Stimulated activated CD4-positive, alpha-beta T cell treated with anti-CD3 and anti-CD28 coated beads, Interleukin-1b, Interleukin-23, amount 100 ng/mL, for 1 hour (primary cell): ENCODE results near the gene MAPK8IP3.
A peak's percentile ranks its signal among the peaks of the same experiment; 100 is the strongest.

ENCODE experiments used
- DNase-seq, 2 donors: peaks; one replicate each; pipeline ENCODE4 v3.0.0-alpha.2; 2020; ENCODE audit warnings: low read depth in 2 of 2

MAPK8IP3 gene

DNA sequence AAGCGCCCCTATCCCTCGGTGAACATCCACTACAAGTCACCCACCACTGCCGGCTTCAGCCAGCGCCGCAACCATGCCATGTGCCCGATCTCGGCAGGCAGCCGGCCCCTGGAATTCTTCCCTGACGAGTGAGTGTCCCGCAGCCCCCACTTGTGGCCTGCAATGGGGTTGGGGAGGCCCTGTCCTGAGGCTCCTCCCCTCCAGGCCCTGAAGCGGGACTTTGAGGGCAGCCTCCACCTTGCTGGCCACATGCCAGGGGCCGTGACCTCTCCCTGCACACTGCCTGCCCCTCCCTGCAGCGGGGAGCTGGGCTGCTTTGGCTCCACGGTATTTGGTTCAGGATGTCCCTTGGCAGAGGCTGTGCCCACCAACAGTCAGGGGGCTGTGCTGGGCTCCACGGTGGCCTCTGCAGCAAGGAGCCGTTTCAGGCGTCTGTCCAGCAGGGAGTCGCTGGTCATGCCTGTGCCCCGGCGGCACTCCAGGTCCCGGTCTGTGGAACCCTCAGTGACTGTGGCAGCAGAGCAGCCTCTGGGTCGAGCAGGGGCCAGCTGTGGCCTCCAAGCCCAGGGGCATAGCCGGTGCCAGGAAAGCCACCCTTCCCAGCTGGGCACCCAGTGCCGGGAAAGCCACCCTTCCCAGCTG lies 57.0 kb downstream of the MAPK8IP3 start:
- DNase-seq: no peak

DNA sequence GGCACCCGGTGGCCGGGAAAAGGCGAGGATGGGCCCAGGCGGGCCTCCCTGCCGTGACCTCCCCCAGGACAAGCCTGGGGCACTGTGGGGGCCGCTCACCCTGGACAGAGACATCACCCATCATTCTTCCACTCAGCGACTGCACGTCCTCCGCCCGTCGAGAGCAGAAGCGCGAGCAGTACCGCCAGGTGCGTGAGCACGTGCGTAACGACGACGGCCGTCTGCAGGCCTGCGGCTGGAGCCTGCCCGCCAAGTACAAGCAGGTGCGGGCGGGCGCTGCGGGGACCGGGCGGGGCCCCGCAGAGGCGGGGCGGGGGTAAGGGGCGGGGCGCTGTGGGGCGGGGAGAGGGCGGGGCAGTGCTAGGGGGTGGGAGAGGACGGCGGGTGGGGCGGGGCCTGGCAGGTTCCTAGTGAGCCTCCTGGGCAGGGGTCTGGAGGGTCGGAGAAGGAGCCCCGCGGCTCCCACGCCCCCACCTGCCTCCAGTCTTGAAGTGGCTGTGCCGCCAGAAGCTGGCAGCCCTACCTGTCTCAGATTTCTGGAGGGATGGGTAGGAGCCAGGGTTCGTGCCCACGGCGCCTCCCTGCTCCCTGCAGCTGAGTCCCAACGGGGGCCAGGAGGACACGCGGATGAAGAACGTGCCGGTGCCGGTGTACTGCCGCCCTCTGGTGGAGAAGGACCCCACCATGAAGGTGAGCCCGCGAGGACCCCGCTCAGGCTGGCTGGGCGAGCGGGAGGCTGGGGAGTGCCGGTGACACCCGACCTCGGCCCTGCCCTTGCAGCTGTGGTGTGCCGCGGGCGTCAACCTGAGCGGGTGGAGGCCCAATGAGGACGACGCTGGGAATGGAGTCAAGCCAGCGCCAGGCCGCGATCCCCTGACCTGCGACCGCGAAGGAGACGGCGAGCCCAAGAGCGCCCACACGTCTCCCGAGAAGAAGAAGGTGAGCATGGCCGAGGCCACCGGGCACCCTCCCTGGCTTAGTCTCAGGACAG lies 57.8 kb downstream of the MAPK8IP3 start:
- no peak for DNase-seq

DNA sequence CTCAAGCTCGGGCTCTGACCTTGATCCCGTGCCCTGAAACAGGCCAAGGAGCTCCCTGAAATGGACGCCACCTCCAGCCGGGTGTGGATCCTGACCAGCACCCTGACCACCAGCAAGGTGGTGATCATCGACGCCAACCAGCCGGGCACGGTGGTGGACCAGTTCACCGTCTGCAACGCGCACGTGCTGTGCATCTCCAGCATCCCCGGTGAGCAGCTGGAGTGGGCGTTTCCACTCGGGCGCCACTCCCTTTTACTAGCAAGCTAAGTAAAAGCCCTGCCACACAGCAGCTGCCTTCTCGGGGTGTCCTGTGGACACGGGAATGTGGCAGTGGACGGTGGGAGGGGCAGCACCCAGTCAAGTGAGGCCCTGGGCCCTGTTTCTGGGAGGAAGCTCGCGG lies 59.0 kb downstream of the MAPK8IP3 start:
- no peak for DNase-seq

DNA sequence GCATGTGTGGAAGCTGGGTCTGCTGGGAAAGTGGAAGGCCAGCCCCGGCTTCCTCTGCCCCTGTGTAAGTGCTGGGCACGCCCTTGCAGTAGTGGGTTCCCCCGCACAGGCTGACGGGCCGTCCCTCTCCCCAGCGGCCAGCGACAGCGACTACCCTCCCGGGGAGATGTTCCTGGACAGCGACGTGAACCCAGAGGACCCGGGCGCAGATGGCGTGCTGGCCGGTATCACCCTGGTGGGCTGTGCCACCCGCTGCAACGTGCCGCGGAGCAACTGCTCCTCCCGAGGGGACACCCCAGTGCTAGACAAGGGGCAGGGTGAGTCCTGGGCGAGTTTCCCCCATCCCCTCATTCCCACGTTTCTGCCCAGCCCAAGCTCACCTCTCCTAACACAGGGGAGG lies 59.8 kb downstream of the MAPK8IP3 start:
- DNase-seq: no peak

- DNase-seq: no peak
Observed at GRCh38 chr16:1766231-1766630, 60.2 kb downstream of the MAPK8IP3 start.

DNA sequence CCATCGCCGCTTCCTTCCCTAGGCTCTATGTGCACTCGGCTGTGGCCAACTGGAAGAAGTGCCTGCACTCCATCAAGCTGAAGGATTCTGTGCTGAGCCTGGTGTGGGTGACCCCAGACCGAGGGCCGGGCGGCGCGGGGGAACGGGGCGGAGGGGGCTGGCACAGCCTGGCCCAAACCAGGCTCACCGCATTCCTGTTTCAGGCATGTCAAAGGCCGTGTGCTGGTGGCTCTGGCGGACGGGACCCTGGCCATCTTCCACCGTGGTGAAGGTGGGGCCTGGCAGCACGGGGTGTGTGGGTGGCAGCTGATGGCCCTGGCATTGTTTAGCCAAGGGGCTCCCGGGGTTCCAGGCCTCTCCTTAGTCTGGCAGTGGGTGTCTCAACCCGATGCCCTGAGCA lies 60.7 kb downstream of the MAPK8IP3 start:
- no peak for DNase-seq

- DNase-seq: no peak
Observed at GRCh38 chr16:1767116-1767994, 61.4 kb downstream of the MAPK8IP3 start.

DNA sequence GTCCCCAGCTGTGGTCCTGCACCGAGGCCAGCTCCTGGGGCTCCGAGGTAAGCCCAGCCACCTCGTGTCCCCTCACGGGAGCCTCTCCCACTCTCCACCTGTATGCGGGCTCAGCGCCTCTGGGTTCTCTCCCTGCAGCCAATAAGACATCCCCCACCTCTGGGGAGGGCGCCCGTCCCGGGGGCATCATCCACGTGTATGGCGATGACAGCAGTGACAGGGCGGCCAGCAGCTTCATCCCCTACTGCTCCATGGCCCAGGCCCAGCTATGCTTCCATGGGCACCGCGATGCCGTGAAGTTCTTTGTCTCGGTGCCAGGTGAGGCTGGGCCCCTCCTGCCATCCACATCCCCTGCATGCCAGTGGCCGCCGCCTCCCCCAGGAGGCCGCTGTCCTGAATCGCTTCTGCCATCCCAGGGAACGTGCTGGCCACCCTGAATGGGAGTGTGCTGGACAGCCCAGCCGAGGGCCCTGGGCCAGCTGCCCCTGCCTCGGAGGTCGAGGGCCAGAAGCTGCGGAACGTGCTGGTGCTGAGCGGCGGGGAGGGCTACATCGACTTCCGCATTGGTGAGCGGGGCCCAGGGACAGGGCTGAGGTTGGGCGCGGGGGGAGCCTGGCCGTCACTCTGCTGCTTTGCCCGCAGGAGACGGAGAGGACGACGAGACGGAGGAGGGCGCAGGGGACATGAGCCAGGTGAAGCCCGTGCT lies 62.2 kb downstream of the MAPK8IP3 start:
- no peak for DNase-seq

DNA sequence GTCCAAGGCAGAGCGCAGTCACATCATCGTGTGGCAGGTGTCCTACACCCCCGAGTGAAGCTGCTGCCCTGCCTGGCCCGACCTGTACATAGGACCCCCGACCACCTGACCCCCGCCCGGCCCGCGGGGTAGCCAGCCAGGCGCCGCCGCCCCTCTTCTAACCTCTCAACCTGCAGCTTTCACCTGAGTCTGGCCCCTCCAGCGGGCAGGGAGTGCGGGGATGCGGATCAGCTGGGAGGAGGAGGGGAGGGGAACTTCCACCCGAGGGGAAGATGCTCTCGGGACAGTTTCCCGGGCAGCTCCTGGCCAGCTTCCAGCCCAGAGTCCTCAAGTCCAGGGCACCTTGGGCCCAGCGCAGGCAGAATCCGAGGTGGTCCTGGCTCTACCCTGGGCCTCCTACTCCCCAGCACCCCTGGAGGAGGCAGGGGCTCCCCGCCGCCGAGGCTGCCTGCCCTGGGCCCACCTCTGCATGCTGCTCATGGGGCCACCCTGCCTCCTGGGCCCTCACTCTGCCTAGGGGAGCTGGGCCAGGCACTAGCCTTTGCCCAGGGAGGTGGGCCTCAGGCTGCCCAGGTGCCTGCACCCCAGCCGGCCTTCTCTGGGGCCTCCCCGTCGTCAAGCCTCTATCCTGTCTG lies 62.9 kb downstream of the MAPK8IP3 start:
- no peak for DNase-seq

DNA sequence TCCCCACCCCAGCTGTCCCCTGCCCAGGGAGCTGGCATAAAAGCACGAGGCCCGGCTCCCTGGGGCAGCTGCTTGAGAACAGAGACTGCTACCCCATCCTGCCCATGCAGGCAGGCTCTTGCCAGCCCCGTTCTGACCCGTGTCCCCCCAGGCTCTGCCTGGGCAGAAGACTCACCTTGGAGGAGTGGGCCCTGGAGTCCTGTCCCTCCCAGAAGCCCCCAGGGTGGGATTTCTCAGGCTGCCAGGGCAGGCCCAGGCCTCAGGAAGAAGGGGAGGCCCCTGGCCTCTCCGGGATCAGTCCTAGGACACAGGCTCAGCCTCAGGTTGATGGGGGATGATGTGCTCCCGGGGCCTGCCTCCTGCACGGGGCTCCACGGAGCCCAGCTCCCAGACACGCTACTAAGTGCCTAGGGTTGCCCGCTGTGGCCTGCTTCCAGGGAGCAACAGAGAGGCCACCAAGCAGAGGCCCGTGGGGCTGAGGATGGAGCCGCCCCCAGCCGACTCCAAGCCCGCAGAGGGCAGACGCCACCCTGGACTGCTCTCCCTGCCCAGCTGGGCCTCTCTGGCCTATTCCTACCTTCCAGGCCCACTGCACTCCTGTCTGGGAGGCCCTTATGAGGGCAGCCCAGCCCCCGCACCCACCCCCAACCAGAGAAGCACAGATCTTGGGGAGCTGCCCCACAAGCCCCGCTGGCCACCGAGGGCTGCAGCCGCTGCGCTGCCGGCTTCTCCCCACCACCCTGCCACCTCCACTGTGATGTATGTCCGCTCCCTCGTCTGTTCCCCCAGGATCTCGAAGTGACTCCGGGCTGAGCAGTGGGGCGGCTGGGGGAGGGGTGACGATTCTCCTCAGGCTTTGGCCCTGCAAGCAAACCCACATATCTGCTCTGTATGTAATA lies 63.7 kb downstream of the MAPK8IP3 start:
- DNase-seq: no peak

- peak in 1 of 2 donors; percentile 37 for DNase-seq
Observed at GRCh38 chr16:1770328-1771187, 64.6 kb downstream of the MAPK8IP3 start.

DNA sequence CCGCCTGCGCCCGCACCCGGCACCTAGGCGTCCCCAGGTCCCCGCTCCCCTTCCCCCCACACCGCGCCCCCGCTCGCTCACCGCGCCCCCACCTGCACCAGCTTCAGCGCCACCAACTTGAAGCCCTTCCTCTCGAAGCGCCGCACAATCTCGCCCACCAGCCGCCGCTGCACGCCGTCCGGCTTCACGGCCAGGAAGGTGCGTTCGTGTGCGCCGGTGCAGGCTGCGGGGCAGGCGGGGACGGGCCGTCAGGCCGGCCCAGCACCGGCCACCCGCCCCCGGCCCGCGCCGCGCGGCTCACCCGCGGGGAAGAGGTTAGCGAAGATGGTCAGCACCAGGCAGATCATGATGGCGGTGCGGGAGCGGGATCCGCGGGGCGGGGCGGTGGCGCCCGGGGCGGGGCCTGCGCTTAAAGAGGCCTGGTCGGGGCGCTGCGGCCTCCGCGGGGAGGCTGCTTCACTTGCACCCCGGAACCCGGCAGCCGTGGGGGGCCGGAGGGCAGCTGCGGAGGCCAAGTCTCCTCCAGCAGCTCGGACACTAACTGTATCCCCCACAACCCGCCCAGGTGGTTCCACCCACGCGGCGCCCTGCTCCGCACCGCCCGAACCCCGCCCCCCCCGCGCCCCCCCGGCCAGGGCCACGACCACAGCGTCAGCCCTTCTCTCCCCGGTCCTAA lies 65.3 kb downstream of the MAPK8IP3 start, which contains the start of gene NME3:
TSS of gene NME3 (minus strand) at position 356 of the 676 bp plus-strand sequence. CDS start at position 347, 9 bp downstream.
- DNase-seq: peak; percentile 36 to 68

DNA sequence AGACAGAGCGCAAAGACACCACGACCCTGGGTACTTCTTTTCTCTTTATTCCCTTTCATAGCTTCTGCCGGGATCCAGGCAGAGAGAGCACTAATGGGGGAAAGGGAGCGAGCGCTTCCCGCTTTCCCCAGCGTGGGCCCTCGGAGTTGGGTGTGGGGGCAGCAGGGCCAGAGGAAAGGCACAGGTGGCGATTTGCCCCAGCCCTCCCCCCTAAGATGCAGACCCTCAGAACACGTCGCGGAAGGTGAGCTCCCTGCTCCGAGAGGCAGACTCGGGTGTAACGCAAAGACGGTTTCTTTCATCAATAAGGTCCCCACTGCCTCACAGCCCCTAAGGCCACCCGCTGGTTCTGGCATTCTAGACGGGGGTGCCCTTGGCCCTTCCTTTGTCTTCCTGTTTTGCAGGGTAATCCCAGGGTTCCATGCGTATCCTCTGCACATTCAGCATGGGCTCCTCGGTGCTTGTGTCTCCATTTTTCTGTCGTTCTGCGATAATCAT lies 65.9 kb downstream of the MAPK8IP3 start:
- no peak for DNase-seq

DNA sequence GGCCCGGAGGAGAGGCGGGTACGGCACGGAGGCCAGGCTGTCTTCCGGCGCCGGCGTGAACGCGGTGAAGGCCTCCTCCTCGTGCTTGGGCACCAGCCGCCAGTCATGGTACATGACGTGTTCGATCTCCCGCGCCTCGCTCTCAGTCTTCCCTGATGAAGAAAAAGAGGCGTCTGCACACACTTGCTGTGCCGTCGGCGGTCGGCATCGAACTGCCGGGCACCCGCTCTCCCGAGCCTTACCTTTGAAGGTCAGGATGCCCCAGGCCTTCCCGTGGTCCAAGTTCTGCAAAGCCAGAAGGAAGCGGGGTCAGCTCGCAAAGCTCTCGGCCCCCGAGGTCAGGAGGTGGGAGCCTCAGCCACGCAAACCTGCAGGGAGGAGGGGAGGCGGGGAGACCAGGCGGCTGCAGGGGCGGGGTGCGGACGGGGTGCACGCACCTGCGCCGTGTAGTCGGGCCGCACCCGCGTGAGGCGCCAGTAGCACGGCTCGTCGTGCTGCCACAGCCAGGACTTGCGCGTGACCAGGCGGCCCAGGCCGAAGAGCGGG lies 66.4 kb downstream of the MAPK8IP3 start, which contains the start of gene EME2:
TSS of gene EME2 (plus strand) at position 449 of the 546 bp plus-strand sequence. CDS start 418 bp downstream, outside the sequence.
- DNase-seq: no peak

DNA sequence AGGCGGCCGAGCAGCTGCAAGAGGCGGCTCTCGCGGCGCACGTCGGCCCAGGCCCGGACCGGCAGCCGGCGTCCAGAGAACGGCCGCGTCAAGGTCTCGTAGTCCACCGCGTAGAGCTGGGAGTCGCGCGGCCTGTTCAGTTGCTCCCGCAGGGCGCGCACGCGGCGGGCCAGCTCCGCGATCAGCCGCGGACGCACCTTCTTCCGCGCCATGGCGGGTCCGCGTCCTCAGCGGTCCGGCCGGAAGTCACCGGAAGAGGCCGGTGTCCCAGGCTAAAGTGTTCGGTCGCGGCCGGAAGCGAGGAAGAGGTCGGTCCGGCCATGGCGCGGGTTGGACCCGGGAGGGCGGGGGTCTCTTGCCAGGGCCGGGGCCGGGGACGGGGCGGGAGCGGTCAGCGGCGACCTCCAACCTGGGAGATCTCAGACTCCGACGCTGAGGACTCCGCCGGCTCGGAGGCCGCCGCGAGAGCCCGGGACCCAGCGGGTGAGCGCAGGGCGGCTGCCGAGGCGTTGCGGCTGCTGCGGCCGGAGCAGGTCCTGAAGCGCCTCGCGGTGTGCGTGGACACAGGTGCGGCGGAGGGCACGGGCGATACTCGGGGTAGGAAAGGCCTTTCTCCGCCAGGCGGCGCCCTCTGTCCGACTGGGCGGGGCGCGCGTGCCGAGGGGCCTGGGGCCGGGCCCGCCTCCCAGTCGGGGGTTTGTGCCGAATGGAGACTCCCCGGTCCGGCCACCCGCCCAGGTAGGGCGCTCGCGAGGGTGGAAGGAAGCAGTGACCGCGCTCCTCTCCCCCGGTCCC lies 67.1 kb downstream of the MAPK8IP3 start, which contains the start of gene MRPS34:
TSS of gene MRPS34 (minus strand) at position 227 of the 795 bp plus-strand sequence. CDS start at position 212, 15 bp downstream.
- peak; percentile 51 to 61 for DNase-seq

- DNase-seq: no peak
Observed at GRCh38 chr16:1773703-1774447, 67.9 kb downstream of the MAPK8IP3 start.
